HEK293 (cell line): Measurements from ENCODE around the gene SRSF6.

Experiments
- CTCF ChIP-seq: fragments of 450-650 bp; formaldehyde crosslinking; IDR thresholded peaks from 2 replicates; pipeline ENCODE4 v1.5.1; 2016; ENCODE audit warnings: missing biosample characterization, missing genetic modification characterization
- KLF16 ChIP-seq: fragments of 450-650 bp; formaldehyde crosslinking; IDR thresholded peaks from 2 replicates; pipeline ENCODE4 v1.5.1; 2017; ENCODE audit warnings: missing biosample characterization, missing genetic modification characterization
- YY1 ChIP-seq: fragments of 450-650 bp; formaldehyde crosslinking; IDR thresholded peaks from 2 replicates; pipeline ENCODE4 v1.5.1; 2018; ENCODE audit warnings: missing biosample characterization, missing genetic modification characterization
- ZNF600 ChIP-seq: fragments of 450-650 bp; formaldehyde crosslinking; IDR thresholded peaks from 2 replicates; pipeline ENCODE4 v1.5.1; 2016; ENCODE audit warnings: missing biosample characterization, missing genetic modification characterization
- ZNF843 ChIP-seq: fragments of 450-650 bp; formaldehyde crosslinking; IDR thresholded peaks from 2 replicates; pipeline ENCODE4 v1.5.1; 2016; ENCODE audit warnings: missing biosample characterization, missing genetic modification characterization

GRCh38 chr20:43467589-43467988, 9.9 kb downstream of the SRSF6 start:
- no peak for TF ChIP-seq YY1 (tag by site-specific recombination)
- TF ChIP-seq CTCF, result no peak
- no peak for TF ChIP-seq ZNF843 (tag by site-specific recombination)
- TF ChIP-seq KLF16 (tag by site-specific recombination), result no peak
- no peak for TF ChIP-seq ZNF600 (tag by site-specific recombination)
